ENCODE measurements around the gene SLC16A5. TPM values are rescaled to one million over a fixed set of nuclear protein-coding genes. Genes with fewer than 3 reads are reported as not detected.

Gene SLC16A5
- total and polyA plus RNA-seq, 2 experiments from 2014 or later, result 4.8 to 10.6 TPM

- no peaks in the 10 kb centered on the region for H4K20me1 ChIP-seq (ENCODE audit: insufficient read depth)
- no peak overlapping the region for H3K4me3 ChIP-seq
- no peak overlapping the region for H3K27ac ChIP-seq
- H3K79me2 ChIP-seq (ENCODE audit: insufficient read depth), result peaks cover 56% of the 10 kb centered on the region
- H3K9ac ChIP-seq, result no peak overlapping the region
- H3K4me2 ChIP-seq (ENCODE audit: unreplicated experiment), result no peak overlapping the region
- no peaks in the 10 kb centered on the region for H3K9me3 ChIP-seq (ENCODE audit: low read depth)
- no peaks in the 10 kb centered on the region for H3K9me2 ChIP-seq (ENCODE audit: insufficient read depth)
- in situ Hi-C loops (cut with MboI), result no loop called here
- no peaks in the 10 kb centered on the region for H3K27me3 ChIP-seq (replicated peaks; ENCODE audit: insufficient read depth)
- 90 to 93% methylated on average over 6 of the region's 6 CpGs for WGBS, 2 experiments (ENCODE audit: low coverage in 1 of 2, low lambda C conversion rate in 2 of 2, missing lambda C conversion rate in 2 of 2)
- H3K36me3 ChIP-seq (ENCODE audit: low read depth), result peaks cover 13% of the 10 kb centered on the region; the same call in 1 of the 2 replicates
- H3F3A ChIP-seq (ENCODE audit: insufficient read depth), result peaks cover 17% of the 10 kb centered on the region
- no peak for DNase-seq
- no peak overlapping the region for H2AFZ ChIP-seq
- H3K4me1 ChIP-seq (ENCODE audit: insufficient read depth), result peaks cover 15% of the 10 kb centered on the region
- TF ChIP-seq EZH2 (IDR thresholded peaks at IDR 0.05; ENCODE audit: insufficient read depth, poor library complexity, severe bottlenecking) (no peak), EZH2phosphoT487 (IDR thresholded peaks at IDR 0.05; ENCODE audit: insufficient read depth, low read depth) (no peak)
Observed at GRCh38 chr17:75147878-75148546, 60.3 kb downstream of the SLC16A5 start.

- H4K20me1 ChIP-seq (ENCODE audit: insufficient read depth), result no peaks in the 10 kb centered on the region
- 93 to 94% methylated on average over 6 of the region's 6 CpGs for WGBS, 2 experiments (ENCODE audit: low coverage in 1 of 2, low lambda C conversion rate in 2 of 2, missing lambda C conversion rate in 2 of 2)
- no peak for DNase-seq
Observed at GRCh38 chr17:75151930-75152329, 64.2 kb downstream of the SLC16A5 start.

GRCh38 chr17:75152523-75152921, 64.8 kb downstream of the SLC16A5 start:
- Histone ChIP-seq H2AFZ (peak overlapping the region; percentile 82), H3K36me3 (ENCODE audit: low read depth) (no peaks in the 10 kb centered on the region), H4K20me1 (ENCODE audit: insufficient read depth) (no peaks in the 10 kb centered on the region), H3K9me2 (ENCODE audit: insufficient read depth) (no peaks in the 10 kb centered on the region), H3K4me3 (peak overlapping the region; percentile 93), H3K79me2 (ENCODE audit: insufficient read depth) (peaks cover 67% of the 10 kb centered on the region), H3K4me1 (ENCODE audit: insufficient read depth) (peaks cover 9% of the 10 kb centered on the region; the same call in 1 of the 2 replicates), H3K4me2 (ENCODE audit: unreplicated experiment) (peak overlapping the region; percentile 84), H3K9me3 (ENCODE audit: low read depth) (no peaks in the 10 kb centered on the region), H3F3A (ENCODE audit: insufficient read depth) (peaks cover 10% of the 10 kb centered on the region), H3K27me3 (replicated peaks; ENCODE audit: insufficient read depth) (no peaks in the 10 kb centered on the region), H3K27ac (no peak overlapping the region), H3K9ac (peak overlapping the region; percentile 85; the same call in 1 of the 2 replicates)
- in situ Hi-C loops (cut with MboI), result no loop called here
- WGBS, 2 experiments (ENCODE audit: low coverage in 1 of 2, low lambda C conversion rate in 2 of 2, missing lambda C conversion rate in 2 of 2), result 89 to 94% methylated on average over 6 of the region's 6 CpGs
- no peak for DNase-seq
- TF ChIP-seq EZH2 (IDR thresholded peaks at IDR 0.05; ENCODE audit: insufficient read depth, poor library complexity, severe bottlenecking) (no peak), EZH2phosphoT487 (IDR thresholded peaks at IDR 0.05; ENCODE audit: insufficient read depth, low read depth) (no peak)

More at GRCh38 chr17:75151930-75152329, 64.2 kb downstream of the SLC16A5 start:
- Histone ChIP-seq H3K9me2 (ENCODE audit: insufficient read depth) (no peaks in the 10 kb centered on the region), H3K36me3 (ENCODE audit: low read depth) (no peaks in the 10 kb centered on the region), H3K9ac (no peak overlapping the region), H3K27ac (no peak overlapping the region), H3K4me1 (ENCODE audit: insufficient read depth) (peaks cover 9% of the 10 kb centered on the region; the same call in 1 of the 2 replicates), H3K9me3 (ENCODE audit: low read depth) (no peaks in the 10 kb centered on the region), H3K27me3 (replicated peaks; ENCODE audit: insufficient read depth) (no peaks in the 10 kb centered on the region), H3K4me3 (0 out of 2 replicates have a peak overlapping the region, but pooled peaks have one; percentile 93), H3K4me2 (ENCODE audit: unreplicated experiment) (peak overlapping the region; percentile 84), H3F3A (ENCODE audit: insufficient read depth) (peaks cover 13% of the 10 kb centered on the region), H2AFZ (no peak overlapping the region), H3K79me2 (ENCODE audit: insufficient read depth) (peaks cover 68% of the 10 kb centered on the region)
- in situ Hi-C loops (cut with MboI), result no loop called here
- TF ChIP-seq EZH2 (IDR thresholded peaks at IDR 0.05; ENCODE audit: insufficient read depth, poor library complexity, severe bottlenecking) (no peak), EZH2phosphoT487 (IDR thresholded peaks at IDR 0.05; ENCODE audit: insufficient read depth, low read depth) (no peak)

GRCh38 chr17:75152922-75153779, 65.4 kb downstream of the SLC16A5 start:
- WGBS, 2 experiments (ENCODE audit: low coverage in 1 of 2, low lambda C conversion rate in 2 of 2, missing lambda C conversion rate in 2 of 2), result 4 to 9% methylated on average over 18 to 28 of the region's 28 CpGs
- H3K4me1 ChIP-seq (ENCODE audit: insufficient read depth), result peaks cover 9% of the 10 kb centered on the region; the same call in 1 of the 2 replicates
- peak overlapping the region; percentile 85 for H3K9ac ChIP-seq
- DNase-seq, result peak; percentile 73
- H3K79me2 ChIP-seq (ENCODE audit: insufficient read depth), result peaks cover 61% of the 10 kb centered on the region
- no peaks in the 10 kb centered on the region for H3K27me3 ChIP-seq (replicated peaks; ENCODE audit: insufficient read depth)
- in situ Hi-C loops (cut with MboI), result no loop called here
- H3K4me2 ChIP-seq (ENCODE audit: unreplicated experiment), result peak overlapping the region; percentile 84
- no peaks in the 10 kb centered on the region for H4K20me1 ChIP-seq (ENCODE audit: insufficient read depth)
- TF ChIP-seq EZH2 (IDR thresholded peaks at IDR 0.05; ENCODE audit: insufficient read depth, poor library complexity, severe bottlenecking) (no peak), EZH2phosphoT487 (IDR thresholded peaks at IDR 0.05; ENCODE audit: insufficient read depth, low read depth) (no peak)
- peak overlapping the region; percentile 59; the same call in 1 of the 2 replicates for H3K27ac ChIP-seq
- H3K36me3 ChIP-seq (ENCODE audit: low read depth), result no peaks in the 10 kb centered on the region
- peak overlapping the region; percentile 82 for H2AFZ ChIP-seq
- H3F3A ChIP-seq (ENCODE audit: insufficient read depth), result peaks cover 10% of the 10 kb centered on the region
- H3K9me2 ChIP-seq (ENCODE audit: insufficient read depth), result no peaks in the 10 kb centered on the region
- peak overlapping the region; percentile 93 for H3K4me3 ChIP-seq
- no peaks in the 10 kb centered on the region for H3K9me3 ChIP-seq (ENCODE audit: low read depth)
